BE2C (cell line): ENCODE data around the gene CUEDC1.

ENCODE experiments used
- DNase-seq: peaks from one replicate; pipeline ENCODE4 v3.0.0-alpha.2; 2020
- H3K27me3 ChIP-seq: fragments of 250-450 bp; sonication (Bioruptor Pico); 2 replicates; pipeline ENCODE4 v1.5.1; 2020; ENCODE audit warnings: mild to moderate bottlenecking
- H3K36me3 ChIP-seq: fragments of 250-450 bp; sonication (Bioruptor Pico); 2 replicates; pipeline ENCODE4 v1.5.1; 2020; ENCODE audit warnings: mild to moderate bottlenecking
- H3K4me1 ChIP-seq: fragments of 250-450 bp; sonication (Bioruptor Pico); 2 replicates; pipeline ENCODE4 v1.5.1; 2020
- H3K4me3 ChIP-seq: 2 replicates; pipeline ENCODE4 v1.5.1; 2011; ENCODE audit warnings: low read depth, low read length
- H3K9me3 ChIP-seq: fragments of 250-450 bp; sonication (Bioruptor Pico); 2 replicates; pipeline ENCODE4 v1.5.1; 2020
- CTCF ChIP-seq: IDR thresholded peaks from 2 replicates; pipeline ENCODE4 v1.5.1; 2012; ENCODE audit warnings: mild to moderate bottlenecking, low read depth, low read length

CUEDC1 gene

GRCh38 chr17:57858838-57859237 is 96.4 kb downstream of the CUEDC1 start:
- no peak for DNase-seq
- no peak for TF ChIP-seq CTCF
- Histone ChIP-seq H3K36me3 (no peaks in the 10 kb centered on the region), H3K27me3 (peaks cover 14% of the 10 kb centered on the region), H3K9me3 (no peaks in the 10 kb centered on the region), H3K4me3 (no peak overlapping the region), H3K4me1 (peaks cover 19% of the 10 kb centered on the region)

DNA sequence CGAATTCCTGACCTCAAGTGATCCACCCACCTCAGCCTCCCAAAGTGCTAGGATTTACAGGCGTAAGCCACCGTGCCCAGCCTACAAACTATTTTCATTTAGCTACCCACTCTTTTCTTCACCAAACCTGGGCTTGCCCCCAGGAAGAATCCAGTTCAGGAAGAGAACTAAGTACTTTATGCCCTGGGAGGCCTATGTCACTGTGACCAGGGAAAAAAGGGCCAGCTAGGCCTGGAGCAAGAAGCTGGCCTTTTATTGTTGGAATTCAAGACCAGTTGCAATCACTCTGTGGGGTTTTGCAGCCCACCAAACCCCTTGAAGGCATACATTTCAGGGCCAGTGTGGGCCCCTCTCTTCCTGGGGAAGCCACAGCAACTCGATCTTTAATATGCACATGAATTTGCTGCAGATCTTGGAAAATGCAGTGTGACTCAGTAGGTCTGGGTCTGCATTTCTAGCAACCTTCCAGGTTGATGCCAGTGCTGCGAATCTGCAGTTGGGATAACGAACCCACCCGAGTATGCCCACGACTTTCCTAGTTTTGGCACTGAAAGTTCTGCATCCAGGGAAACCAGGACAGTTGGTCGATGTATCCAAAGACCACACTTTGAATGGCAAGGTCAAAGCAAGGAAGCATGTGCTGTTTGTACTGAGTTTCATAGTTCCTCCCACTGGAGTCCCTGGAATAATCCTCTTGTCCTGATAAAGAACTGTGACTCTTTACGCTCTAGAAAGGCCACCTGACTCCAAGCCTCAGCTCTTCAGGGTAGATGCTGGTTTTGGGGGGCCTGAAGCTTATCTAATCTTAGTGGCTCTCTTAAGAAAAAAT is 98.2 kb downstream of the CUEDC1 start:
- Histone ChIP-seq H3K36me3 (no peaks in the 10 kb centered on the region), H3K4me1 (peaks cover 20% of the 10 kb centered on the region), H3K27me3 (peaks cover 10% of the 10 kb centered on the region), H3K9me3 (no peaks in the 10 kb centered on the region), H3K4me3 (no peak overlapping the region)
- no peak for DNase-seq
- TF ChIP-seq CTCF, result no peak

DNA sequence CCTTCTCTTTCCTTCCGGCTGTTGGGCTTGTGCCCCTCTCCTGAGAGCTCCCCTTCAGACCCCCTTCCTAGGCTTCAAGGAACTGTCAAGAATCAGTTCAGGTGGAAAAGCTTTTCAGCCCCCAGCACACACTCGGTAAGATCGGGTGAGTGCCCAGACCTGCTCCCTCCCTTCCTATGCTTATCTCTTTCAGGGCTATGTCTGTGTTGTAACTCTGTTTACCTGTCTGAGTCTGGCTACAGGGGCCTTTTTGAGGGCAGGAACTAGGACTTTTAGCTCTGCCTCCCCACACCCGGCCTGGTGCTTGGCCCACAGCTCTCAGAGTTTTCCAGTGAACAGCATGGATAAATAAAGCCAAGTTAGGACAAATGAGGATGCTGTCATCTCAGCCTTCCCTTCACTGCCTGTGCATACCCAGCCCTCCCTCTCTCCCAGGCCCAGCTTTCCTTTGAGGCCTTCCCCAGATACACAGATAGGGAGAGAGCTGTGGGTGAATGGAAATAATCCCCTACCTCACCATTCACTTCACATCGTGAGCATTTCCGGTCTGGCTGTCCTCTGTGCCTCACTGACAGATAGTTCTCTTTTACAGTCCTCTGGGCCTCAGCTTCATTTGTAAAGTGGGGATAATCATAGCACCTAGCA is 99.7 kb downstream of the CUEDC1 start:
- Histone ChIP-seq H3K9me3 (no peaks in the 10 kb centered on the region), H3K4me1 (peaks cover 19% of the 10 kb centered on the region), H3K36me3 (no peaks in the 10 kb centered on the region), H3K4me3 (no peak overlapping the region), H3K27me3 (no peaks in the 10 kb centered on the region)
- no peak for DNase-seq
- no peak for TF ChIP-seq CTCF

DNA sequence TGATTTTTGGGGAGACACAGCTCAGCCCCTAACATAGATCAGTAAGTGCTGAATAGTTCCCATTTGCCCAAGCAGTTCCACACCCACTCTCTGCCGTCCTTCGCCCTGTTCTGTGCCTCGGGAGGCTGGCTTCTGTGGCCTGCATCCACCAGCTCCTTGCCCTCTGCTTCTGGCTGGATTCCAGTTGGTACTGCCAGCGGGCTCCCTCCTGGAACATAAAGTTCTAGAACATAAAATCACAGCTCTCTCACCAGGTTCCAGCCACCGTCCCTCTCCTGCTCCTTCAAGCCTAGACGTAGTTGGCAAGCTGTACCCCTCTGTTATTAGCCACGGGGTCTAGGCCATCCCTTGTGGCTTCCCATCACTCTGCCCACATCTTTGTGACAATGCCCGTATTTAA is 101.5 kb downstream of the CUEDC1 start:
- no peaks in the 10 kb centered on the region; the same call in 1 of the 2 replicates for H3K36me3 ChIP-seq
- H3K4me3 ChIP-seq, result no peak overlapping the region
- DNase-seq, result no peak
- H3K4me1 ChIP-seq, result peaks cover 15% of the 10 kb centered on the region
- no peak for TF ChIP-seq CTCF
- H3K27me3 ChIP-seq, result no peaks in the 10 kb centered on the region
- H3K9me3 ChIP-seq, result no peaks in the 10 kb centered on the region

- no peak for DNase-seq
- Histone ChIP-seq H3K4me1 (peaks cover 8% of the 10 kb centered on the region), H3K9me3 (no peaks in the 10 kb centered on the region), H3K36me3 (no peaks in the 10 kb centered on the region; the same call in 1 of the 2 replicates), H3K4me3 (no peak overlapping the region), H3K27me3 (no peaks in the 10 kb centered on the region)
- no peak for TF ChIP-seq CTCF
Observed at GRCh38 chr17:57852955-57853328, 102.3 kb downstream of the CUEDC1 start.
